Activated effector memory CD4-positive, alpha-beta T cell treated with Interleukin-2 at 50 U/mL for 16 hours (primary cell): Measurements from ENCODE around the gene NQO1.

Source experiments
- DNase-seq: peaks from one replicate; pipeline ENCODE4 v3.0.0-alpha.2; 2020

Gene NQO1

DNA sequence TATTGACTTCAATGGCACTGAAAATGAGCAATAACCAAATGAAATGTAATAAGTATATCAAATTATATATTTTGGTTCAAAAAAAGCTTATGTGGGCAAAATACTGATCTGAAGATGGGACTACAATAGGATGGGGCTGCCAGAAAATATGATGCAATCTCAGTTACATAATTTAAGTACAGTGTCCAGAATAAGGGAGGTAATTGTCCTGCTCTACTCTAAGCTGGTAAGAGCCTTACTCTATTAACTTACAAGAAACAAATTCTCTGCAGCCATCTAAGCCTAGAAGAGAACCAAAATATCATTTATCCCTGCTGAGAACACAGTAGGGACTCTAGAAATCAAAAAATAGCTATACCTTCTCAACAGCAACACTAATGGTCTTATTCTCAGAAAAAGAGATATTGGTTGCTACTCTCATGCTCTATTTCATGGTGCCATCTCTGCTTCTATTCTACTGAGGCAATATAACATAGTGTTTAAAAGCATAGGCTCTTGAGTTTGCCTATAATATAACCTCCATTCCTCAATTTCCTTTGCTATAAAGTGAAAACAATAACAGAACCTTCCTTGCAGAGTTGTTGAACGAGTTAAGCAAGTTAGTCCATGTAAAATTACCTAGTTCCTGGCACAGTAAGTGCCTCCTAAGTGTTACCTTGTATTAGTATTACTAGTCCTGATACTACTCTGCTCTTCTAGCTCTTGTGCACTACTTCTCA is 19.9 kb downstream of the NQO1 start:
- DNase-seq, result no peak

DNA sequence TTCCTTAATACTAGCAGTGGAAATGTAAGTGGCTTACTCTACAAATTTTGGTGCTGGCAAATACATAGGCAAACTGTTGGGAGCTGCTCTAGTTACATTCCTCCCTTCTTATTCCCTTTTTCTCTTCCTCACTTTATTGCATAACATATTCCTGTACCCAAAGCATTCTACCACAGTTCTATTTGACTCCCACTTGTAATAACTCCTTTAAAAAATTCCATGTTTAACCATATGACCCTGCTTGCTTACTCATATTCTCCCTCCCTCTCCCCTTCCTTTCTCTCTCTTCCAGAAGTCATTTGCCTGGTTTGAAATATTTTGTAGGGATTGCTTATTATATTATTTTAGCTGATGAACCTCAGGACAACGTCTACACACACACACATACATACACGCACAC is 22.7 kb downstream of the NQO1 start:
- DNase-seq, result no peak

DNA sequence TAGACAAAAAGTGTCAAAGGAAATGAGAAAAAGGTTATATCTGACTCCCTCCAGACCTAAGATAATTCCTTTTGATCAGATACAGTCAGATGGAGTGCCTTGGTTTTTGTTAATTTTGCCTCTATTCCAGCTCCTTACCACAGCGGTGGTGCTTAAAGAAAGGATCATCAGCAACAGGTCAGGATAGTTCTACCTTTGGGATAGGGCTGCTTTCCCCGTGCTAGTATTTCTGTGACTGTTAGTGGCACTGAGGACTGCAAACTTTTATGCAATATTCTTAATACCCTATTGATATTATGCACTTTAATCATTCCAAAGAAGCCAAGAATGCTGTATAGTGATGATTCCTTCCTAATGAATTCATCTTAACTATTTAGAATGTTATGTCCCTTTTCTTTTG is 24.5 kb downstream of the NQO1 start:
- no peak for DNase-seq

DNA sequence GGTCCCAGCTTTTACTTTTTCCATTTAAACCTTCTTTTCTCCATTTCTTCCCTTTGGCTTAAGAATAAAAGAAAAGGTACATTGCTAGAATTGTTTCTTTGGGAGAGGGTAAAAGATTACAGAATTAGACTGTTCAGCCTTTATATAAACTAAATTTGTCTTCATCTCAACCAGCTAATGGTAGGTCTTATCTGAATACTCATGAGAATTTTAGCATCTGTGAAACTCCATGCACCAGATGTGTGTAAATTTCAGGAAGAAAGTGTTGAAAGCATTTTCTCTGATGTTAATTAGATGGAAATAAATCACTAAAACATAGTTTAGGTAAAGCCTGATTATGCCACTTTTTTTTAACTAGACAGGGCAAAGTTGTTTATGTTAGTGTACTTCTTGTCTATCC is 24.9 kb downstream of the NQO1 start:
- DNase-seq, result no peak

DNA sequence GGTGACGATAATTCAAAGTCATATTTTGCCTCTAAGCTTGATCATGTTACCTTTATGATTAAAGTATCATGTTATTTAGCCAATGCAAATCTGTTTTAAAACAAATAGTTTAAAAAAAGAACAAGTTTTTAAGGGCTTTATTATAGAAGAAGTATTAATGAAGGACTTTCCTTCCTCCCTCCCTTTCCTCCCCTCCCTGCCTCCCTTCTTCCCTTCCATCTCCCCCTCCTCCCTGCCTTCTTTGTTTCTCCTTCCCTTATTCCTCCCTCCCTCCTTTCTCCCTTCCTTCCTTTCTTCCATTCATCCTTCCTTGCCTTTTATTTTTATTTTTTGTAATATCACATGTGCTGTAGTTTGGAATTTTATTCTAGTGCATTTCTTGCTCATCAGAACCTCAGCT is 26.4 kb downstream of the NQO1 start:
- no peak for DNase-seq

DNA sequence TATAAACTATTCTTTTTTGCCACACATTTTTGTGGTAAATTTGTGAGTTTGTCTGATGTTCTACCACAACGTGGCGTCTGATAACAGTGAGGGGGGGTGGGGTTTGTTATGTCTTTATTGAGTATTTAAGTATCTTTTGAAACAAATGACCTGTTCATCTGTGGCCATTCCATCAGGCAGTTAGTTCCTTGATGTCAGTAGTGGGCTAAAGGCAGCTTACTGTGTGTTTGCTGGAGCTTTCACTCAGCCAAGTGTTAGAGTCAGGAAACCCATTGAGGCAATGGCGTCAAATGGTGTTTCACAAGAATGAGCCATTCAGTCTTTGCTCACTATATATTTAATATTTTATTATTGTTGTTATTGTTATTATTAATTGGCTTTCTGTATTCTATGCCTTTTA is 28.0 kb downstream of the NQO1 start:
- no peak for DNase-seq

DNA sequence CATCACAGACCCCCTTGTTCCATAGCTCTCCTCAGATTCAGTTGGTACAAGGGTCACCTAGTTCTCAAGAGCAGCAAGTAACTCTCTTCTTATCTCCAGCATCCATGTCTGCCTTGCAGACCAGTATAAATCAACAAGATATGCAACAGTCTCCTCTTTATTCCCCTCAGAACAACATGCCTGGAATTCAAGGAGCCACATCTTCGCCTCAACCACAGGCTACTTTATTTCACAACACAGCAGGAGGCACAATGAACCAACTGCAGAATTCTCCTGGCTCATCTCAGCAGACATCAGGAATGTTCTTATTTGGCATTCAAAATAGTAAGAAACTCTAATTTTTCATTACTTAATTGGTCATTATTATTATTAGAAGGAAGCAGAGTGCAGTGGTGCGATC is 32.4 kb downstream of the NQO1 start:
- no peak for DNase-seq

DNA sequence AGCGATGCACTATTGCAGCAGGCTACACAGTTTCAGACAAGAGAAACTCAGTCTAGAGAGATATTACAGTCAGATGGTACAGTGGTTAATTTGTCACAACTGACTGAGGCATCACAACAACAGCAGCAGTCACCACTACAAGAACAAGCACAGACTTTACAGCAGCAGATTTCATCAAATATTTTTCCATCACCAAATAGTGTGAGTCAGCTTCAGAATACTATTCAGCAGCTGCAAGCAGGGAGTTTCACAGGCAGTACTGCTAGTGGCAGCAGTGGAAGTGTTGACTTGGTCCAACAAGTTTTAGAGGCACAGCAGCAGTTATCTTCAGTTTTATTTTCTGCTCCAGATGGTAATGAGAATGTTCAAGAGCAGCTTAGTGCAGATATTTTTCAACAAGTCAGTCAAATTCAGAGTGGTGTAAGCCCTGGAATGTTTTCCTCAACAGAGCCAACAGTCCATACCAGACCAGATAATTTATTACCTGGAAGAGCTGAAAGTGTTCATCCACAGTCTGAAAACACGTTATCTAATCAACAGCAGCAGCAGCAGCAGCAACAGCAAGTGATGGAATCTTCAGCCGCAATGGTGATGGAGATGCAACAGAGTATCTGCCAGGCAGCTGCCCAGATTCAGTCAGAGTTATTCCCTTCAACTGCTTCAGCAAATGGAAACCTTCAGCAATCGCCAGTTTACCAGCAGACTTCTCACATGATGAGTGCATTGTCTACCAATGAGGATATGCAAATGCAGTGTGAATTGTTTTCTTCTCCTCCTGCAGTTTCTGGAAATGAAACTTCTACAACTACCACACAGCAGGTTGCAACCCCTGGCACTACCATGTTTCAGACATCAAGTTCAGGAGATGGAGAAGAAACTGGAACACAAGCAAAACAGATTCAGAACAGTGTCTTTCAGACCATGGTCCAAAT is 34.1 kb downstream of the NQO1 start:
- DNase-seq, result no peak

DNA sequence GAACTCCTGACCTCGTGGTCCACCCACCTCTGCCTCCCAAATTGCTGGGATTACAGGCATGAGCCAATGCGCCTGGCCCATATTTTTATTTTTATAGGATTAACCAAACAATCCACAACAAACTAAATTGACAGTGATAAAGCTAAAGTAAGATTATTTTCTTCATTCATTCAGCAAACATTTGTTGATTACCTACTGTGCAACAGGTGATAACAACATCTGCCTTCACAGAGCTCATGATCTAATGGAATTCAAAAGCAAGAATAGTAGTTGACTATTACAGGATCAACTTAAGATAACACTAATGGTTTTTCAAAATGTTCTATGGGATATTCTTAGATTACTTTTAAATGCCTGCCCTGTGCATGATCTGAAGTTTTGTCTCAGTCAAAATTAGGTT is 37.8 kb downstream of the NQO1 start:
- no peak for DNase-seq

DNA sequence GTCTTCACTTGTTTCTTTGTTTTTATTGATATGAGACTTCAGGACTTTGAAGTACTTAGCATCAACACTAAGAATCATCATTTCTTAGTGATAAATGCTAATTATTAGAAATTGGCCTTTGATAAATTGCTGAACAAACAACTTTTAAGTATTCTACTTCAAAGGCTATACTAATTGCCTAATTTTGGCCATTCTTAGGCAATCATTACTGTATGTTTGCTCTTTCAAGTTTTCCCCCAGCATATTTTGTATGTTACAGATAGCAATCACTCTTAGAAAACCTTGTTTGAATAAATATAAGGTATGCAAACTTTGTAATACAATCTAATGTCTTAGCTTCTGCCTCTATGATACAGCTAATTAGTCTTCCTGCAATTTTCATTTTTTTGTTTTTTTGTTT is 46.0 kb downstream of the NQO1 start:
- DNase-seq, result no peak

DNA sequence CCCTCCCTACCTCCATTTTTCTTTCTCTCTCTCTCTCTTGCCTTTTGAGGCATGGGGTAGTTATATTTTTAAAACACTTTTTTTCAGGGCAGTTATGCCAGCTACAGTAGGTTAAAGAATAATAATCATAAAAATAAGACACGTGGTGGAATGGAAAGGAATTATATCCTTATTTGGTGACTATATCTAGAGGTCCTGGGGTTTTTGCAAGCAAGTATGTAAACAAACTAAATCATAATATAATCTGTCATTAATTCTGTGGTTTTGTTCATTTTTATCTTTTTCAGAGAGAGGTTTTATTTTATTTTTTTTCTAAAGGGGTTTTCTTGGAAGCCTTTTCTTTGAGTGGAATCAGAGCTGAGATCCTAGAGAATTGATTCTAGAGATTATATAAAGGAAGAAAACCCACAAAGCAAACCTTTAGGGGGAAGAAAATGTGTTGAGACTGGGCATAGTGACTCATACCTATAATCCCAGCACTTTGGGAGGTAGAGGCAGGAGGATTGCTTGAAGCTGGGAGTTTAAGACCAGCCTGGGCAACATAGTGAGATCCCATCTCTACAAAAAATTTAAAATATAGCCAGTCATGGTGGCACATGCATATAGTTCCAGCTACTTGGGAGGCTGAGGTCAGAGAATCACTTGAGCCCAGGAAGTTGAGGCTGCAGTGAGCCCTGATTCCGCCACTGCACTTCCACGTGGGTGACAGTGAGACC is 53.2 kb downstream of the NQO1 start:
- DNase-seq, result no peak

DNA sequence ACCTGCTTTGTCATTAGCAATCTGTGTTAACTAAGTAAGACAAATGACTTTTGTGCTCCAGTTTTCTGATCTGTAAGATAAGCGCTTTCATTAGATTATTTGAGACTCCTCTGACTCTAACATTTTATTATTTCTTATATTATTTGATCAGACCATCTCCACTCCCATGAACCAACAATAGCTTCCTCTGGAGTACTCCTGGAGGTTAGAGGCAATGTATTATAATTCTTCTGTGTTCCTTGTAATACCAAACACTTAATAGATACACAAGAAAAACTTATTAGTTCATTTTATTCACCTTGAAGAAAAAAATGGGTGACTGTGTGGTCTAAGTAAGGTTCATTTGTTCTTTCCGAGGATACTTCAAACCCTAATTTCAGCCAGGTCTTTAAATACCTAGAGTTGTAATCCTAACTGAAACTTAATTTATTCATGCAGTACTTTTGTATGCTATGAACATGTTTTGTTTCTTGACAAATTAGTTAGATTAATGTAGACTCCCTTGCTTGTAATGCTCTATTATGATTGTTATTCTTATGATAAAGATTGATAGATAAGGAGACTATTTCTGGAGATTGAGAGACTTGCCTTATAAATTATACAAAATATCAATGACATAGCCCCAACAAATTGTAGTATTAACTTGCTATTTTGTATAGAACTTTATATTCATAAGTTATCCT is 53.9 kb downstream of the NQO1 start:
- DNase-seq, result no peak

DNA sequence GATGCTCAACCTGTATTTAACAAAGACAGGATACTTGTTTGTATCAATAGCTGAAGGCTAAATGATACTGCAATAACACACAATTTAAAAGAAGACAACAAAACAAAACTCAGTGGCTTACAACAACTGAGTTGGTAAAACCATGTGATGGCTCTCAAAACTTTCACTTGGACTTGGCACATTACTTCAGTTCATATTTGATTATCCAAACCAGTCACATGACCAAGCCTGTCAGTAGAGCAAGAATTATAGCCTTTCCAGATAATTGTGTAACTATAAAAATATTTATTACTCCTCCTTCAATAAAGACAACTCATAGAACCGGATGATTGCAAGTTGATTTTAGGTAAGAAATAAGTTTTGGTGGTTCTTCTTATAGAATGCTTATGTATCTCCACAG is 56.8 kb downstream of the NQO1 start:
- no peak for DNase-seq

DNA sequence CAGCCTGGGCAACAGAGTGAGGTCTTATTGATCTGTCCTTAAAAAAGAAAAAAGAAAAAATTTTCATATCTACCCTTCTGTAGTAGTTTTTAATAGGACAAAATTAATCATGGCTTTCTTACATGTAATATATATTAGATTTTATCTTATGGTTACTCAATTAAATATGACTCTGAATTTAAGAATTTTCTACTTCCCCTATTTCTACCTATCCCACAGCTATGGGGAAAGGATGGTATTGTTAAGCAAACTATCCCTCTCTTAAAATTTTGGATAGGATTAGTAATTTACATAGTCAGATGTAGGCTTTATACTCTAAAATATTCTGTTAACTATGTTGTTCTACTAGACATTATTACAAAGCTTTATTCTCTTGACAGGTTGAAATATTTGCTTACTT is 62.5 kb downstream of the NQO1 start:
- DNase-seq, result no peak

DNA sequence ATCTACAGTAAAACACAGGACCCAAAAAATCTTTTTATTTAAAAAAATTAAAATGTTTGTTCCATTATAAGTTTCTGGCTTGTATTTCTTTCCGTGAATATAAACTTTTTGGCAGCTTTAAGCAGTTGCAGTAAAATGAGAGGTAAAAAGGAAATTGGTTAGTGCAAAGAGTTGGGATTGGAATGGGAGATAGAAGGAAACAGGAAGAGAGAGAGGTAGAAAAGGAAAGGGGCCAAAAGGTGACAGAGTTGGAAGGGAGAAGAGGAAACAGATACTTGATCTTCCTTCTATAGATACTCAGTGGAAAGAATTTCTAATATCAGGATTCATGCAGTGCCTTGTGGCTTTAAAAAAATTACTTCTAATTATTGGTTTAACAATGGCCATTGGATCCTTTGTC is 63.5 kb downstream of the NQO1 start:
- DNase-seq, result no peak

DNA sequence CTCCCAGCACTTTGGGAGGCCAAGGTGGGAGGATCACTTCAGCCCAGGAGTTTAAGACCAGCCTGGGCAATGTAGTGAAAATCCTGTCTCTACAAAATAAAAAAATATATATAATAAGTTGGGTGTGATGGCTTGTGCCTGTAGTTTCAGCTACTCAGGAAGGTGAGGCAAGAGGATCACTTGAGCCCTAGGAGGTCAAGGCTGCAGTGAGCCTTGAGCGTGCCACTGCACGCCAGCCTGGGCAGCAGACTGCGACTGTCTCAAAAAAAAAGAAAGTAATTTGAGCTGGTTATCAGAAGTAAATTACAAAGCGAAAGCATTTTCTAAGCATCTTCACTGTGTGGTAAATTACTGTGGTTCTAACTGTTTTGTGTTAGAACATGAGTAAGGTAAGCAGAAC is 66.2 kb downstream of the NQO1 start:
- DNase-seq, result no peak
